ENCODE data around the gene MAPK11.

- TF ChIP-seq CTCF (conservative IDR thresholded peaks at IDR 0.05) (no peak), EZH2 (IDR thresholded peaks at IDR 0.05; ENCODE audit: low read depth) (no peak)
Measured at GRCh38 chr22:50232481-50233151, 37.6 kb downstream of the MAPK11 start.

All from PC-9 (cell line).